Esophagus muscularis mucosa (tissue), 4 donors: Measurements from ENCODE around the gene MBNL1.

Source experiments
- CTCF ChIP-seq, 3 experiments: fragments of 200-600 bp in 2 of 3; fragments of 450-650 bp in 1 of 3; sonication (generic) in 2 of 3; IDR thresholded peaks; one replicate each; pipeline ENCODE4 v1.5.1; 2017 to 2019; ENCODE audit warnings: antibody characterized with exemption in 3 of 3, mild to moderate bottlenecking in 2 of 3, moderate library complexity in 1 of 3
- EP300 ChIP-seq: sonication (generic); formaldehyde crosslinking; IDR thresholded peaks from one replicate; pipeline ENCODE4 v1.6.1; 2017; ENCODE audit warnings: antibody characterized with exemption
- POLR2A ChIP-seq: fragments of 450-650 bp; IDR thresholded peaks from one replicate; pipeline ENCODE4 v1.6.1; 2017; ENCODE audit warnings: antibody characterized with exemption, moderate library complexity, mild to moderate bottlenecking, low read depth

DNA sequence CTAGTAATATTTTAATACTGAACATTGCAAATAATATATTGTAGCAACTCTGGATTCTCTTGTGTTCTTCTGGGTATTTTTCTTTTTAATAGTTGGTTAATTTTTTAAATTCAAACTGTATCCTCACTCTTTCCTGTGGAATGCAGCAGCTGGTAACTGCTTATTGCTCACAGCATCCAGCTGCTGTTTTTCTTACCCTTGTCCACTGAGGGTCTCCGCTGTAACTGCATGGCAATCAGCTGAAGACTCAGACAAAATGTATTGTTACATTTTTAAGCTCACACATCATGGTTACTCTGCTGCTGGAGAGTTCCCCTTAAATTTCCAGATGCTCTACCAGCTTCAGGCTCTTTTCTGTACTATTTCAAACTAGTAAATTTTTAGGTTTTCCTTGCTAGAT lies 227.6 kb downstream of the MBNL1 start:
- TF ChIP-seq CTCF (IDR thresholded peaks at IDR 0.05) (no peak), EP300 (no peak), POLR2A (no peak)
